Mucosa of stomach (tissue), 1 donor: ENCODE measurements around the gene GGPS1.

Source experiments
- H3K27me3 ChIP-seq: one replicate; pipeline ENCODE4 v1.7.0; 2013; ENCODE audit warnings: mild to moderate bottlenecking, low read length; ENCODE audit not compliant: control insufficient read depth, insufficient read depth
- H3K36me3 ChIP-seq: one replicate; pipeline ENCODE4 v1.7.0; 2013; ENCODE audit warnings: low read length; ENCODE audit not compliant: control insufficient read depth, insufficient read depth
- H3K4me1 ChIP-seq: one replicate; pipeline ENCODE4 v1.7.0; 2013; ENCODE audit warnings: mild to moderate bottlenecking, low read length; ENCODE audit not compliant: control insufficient read depth, insufficient read depth
- H3K4me3 ChIP-seq: one replicate; pipeline ENCODE4 v1.7.0; 2013; ENCODE audit warnings: low read length
- H3K9ac ChIP-seq: one replicate; pipeline ENCODE4 v1.7.0; 2013; ENCODE audit warnings: mild to moderate bottlenecking, low read length, moderate library complexity
- H3K9me3 ChIP-seq: one replicate; pipeline ENCODE4 v1.7.0; 2013; ENCODE audit warnings: mild to moderate bottlenecking, low read length, moderate library complexity; ENCODE audit not compliant: control insufficient read depth
- donor health status: Pancreatic carcinoma.

Gene GGPS1

DNA sequence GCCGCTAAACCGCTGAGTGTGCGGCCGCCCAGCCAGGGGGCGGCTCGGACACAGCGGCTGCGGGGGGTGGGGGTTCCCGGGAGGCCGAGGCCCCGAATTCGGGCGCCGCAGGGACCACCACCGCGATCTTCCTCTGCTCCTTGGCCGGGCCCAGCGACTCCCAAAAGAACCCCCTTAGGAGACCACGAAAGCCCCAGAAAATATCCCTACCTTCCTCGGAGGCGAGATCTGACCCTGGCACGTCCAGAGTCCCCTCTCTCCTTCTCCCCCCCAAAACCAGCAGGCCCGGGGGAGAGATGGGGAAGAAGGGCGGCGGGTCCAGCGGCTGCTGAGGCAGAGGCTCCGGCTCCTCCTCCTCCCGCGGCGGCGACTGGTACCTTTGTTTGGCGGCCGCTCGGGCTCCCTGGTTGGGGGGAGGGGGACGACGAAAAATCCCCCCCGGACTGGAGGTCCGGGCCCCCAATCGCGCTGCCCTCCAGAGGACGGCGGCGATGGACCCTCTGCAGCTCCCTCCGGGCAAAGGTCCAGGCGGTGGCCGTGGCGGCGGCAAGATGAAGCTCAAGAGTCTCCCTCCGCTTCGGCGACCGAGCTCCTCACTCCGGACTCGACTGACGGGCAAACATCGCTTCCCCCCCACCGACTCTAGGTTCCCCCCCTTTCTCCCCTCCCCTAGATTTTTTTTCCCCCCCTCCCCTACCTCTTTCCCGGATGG is 655 bp upstream of the GGPS1 start, which contains the start of gene ARID4B:
ARID4B (minus strand) TSS at position 621 of the 712 bp plus-strand sequence. CDS start 1,260 bp downstream, outside the sequence.
- H3K36me3 ChIP-seq = no peaks in the 10 kb centered on the region
- H3K27me3 ChIP-seq = no peaks in the 10 kb centered on the region
- H3K4me1 ChIP-seq = peaks cover 22% of the 10 kb centered on the region

DNA sequence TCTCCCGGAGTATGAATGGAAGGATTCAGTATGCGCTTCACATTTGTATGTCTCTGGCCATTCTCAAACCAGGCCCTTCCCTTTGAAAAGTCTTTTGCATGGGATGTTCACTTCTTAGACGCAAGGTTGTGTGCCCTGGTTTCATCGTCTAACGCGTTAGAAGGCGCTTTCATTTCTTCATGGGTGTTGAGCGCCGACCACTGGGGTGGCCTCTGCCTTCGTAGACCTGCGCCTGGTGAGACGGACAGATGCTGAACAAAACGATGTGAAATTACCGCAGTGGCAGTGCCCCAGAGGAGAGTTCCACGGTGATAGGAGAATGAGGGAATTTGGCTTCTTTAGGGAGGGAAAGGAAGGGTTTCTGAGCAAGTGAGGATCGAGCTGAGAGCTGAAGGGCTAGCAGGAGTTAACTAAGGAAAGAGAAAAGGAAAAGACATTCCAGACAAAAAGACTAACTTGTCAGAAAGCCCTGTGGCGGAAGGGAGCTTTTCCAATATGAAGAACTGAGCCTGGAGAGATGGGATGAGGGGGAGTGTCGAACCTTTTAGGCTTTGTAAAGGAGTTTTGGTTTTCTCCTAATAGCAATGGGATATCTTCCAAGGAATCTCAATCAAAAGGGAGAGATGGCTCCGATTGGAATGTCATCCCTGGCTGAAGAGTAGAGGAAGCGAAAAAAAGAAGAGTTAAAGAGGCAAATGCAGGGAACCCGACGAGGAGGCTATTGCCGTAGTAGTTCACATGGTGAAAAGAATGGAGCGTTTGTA is 951 bp downstream of the GGPS1 start:
- Histone ChIP-seq H3K9me3 (no peaks in the 10 kb centered on the region), H3K27me3 (no peaks in the 10 kb centered on the region), H3K4me3 (peak overlapping the region; percentile 59), H3K4me1 (peaks cover 22% of the 10 kb centered on the region), H3K9ac (peak overlapping the region; percentile 77), H3K36me3 (no peaks in the 10 kb centered on the region)

More for the DNA sequence above, 655 bp upstream of the GGPS1 start, which contains the start of gene ARID4B:
- Histone ChIP-seq H3K9me3 (no peaks in the 10 kb centered on the region), H3K9ac (peak within 1 kb of the TSS; percentile 94), H3K4me3 (peak within 1 kb of the TSS; percentile 78)

DNA sequence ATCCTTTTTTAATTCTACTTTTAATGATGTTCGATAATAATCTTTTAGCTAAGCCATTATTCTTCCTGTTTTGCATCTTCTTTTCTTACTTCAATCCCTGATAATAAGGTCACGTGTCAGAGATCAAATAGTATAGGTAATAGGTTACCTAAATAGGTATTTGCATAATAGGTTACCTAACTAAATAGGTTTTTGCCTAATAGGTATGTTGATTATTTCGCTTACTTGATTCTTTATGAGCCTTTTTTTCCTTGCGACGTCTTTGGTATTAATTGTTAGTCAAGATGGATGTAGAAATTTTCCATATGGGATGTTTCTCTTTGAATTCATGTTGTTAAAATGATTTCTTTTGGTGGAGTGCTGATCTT is 2.5 kb downstream of the GGPS1 start:
- H3K4me1 ChIP-seq = peaks cover 22% of the 10 kb centered on the region
- no peaks in the 10 kb centered on the region for H3K27me3 ChIP-seq
- H3K36me3 ChIP-seq = no peaks in the 10 kb centered on the region
- H3K4me3 ChIP-seq = no peak overlapping the region
- no peak overlapping the region for H3K9ac ChIP-seq
- no peaks in the 10 kb centered on the region for H3K9me3 ChIP-seq

DNA sequence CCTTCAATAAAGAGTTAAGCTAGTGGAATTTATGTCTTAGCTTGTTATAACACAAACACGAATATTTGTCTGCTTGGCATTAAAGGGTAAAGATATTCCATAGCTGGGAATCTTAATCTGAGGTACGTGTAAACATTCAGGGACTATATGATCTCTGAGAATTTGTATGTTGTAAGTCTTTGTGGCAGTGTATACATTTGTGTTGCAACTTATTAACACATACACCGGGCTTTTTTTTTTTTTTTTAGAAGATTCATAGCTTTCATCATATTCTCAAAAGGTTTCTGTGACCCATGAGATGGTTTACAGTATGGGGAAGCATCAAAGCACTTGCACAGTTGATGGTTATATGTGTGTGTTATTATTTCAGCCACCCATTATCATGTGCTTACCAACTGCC is 3.0 kb downstream of the GGPS1 start:
- H3K4me1 ChIP-seq = peaks cover 22% of the 10 kb centered on the region
- no peaks in the 10 kb centered on the region for H3K9me3 ChIP-seq
- no peak overlapping the region for H3K4me3 ChIP-seq
- no peaks in the 10 kb centered on the region for H3K36me3 ChIP-seq
- no peak overlapping the region for H3K9ac ChIP-seq
- H3K27me3 ChIP-seq = no peaks in the 10 kb centered on the region

DNA sequence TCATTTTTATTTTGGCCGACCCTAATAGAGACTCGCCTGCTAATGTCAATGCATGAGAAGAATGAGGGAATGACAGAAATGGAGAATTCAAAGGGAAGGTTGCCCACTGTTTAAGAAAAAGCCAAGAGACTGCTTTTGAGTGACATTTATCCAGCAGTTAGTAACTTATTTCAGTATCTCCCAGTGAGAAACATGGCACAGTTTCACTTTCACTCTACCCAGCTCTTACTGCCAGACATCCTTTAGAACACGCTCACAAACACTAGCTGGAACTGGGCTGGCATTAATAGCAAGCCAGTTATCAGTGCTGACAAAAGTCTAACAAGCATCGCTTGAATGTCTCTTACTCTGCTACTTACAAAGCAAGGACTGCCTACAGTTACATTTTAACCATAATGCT is 8.5 kb downstream of the GGPS1 start:
- Histone ChIP-seq H3K27me3 (no peaks in the 10 kb centered on the region), H3K4me3 (no peak overlapping the region), H3K36me3 (no peaks in the 10 kb centered on the region), H3K9ac (no peak overlapping the region), H3K4me1 (peaks cover 2% of the 10 kb centered on the region), H3K9me3 (no peaks in the 10 kb centered on the region)

DNA sequence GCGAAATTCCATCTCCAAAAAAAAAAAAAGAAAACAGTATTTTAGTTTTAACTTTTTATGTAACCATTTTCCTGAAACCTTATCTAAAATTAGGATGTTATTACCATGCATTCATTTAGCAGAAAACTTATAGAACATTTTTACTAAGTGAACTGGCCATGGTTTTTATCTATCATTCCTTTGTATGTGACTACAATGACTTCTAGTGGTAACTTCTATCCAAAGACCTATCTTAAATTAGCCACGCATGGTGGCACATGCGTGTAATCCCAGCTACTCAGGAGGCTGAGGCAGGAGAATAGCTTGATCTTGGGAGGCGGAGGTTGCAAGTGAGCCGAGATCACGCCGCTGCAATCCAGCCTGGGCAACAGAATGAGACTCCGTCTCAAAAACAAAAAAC is 11.4 kb downstream of the GGPS1 start:
- no peaks in the 10 kb centered on the region for H3K27me3 ChIP-seq
- H3K36me3 ChIP-seq = no peaks in the 10 kb centered on the region
- no peak overlapping the region for H3K9ac ChIP-seq
- H3K4me3 ChIP-seq = no peak overlapping the region
- no peaks in the 10 kb centered on the region for H3K4me1 ChIP-seq
- no peaks in the 10 kb centered on the region for H3K9me3 ChIP-seq

DNA sequence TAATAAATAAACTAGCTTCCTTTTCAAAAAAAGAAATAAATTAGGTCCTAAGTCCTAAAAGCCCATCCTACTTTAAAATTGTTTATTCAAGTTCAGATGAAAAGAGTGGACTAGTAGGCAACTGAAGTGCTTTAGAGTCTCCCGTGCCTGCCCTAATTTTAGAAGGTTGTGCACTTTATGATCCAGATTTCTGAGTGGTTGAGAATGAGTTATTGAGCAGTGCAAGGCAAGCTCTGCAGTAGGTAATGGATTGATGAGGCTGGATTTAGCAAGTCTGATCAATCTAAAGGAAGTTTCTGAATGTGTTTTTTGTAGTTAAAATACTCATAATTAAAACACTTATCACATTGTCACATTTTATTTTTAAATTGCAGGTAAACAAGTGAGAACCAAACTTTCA is 13.0 kb downstream of the GGPS1 start:
- no peaks in the 10 kb centered on the region for H3K9me3 ChIP-seq
- H3K4me1 ChIP-seq = peaks cover 4% of the 10 kb centered on the region
- H3K4me3 ChIP-seq = no peak overlapping the region
- no peaks in the 10 kb centered on the region for H3K27me3 ChIP-seq
- H3K9ac ChIP-seq = no peak overlapping the region
- no peaks in the 10 kb centered on the region for H3K36me3 ChIP-seq

DNA sequence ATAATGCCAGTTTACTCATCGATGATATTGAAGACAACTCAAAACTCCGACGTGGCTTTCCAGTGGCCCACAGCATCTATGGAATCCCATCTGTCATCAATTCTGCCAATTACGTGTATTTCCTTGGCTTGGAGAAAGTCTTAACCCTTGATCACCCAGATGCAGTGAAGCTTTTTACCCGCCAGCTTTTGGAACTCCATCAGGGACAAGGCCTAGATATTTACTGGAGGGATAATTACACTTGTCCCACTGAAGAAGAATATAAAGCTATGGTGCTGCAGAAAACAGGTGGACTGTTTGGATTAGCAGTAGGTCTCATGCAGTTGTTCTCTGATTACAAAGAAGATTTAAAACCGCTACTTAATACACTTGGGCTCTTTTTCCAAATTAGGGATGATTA is 13.7 kb downstream of the GGPS1 start:
- Histone ChIP-seq H3K9me3 (no peaks in the 10 kb centered on the region), H3K9ac (no peak overlapping the region), H3K36me3 (no peaks in the 10 kb centered on the region), H3K27me3 (no peaks in the 10 kb centered on the region), H3K4me3 (no peak overlapping the region), H3K4me1 (peaks cover 4% of the 10 kb centered on the region)

DNA sequence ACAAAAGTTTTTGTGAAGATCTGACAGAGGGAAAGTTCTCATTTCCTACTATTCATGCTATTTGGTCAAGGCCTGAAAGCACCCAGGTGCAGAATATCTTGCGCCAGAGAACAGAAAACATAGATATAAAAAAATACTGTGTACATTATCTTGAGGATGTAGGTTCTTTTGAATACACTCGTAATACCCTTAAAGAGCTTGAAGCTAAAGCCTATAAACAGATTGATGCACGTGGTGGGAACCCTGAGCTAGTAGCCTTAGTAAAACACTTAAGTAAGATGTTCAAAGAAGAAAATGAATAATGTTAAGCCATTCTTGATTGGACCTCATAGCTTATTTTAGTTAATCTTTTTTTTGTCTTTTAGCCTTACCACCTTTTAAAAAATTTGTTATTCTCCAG is 14.1 kb downstream of the GGPS1 start:
- H3K27me3 ChIP-seq = no peaks in the 10 kb centered on the region
- H3K4me3 ChIP-seq = no peak overlapping the region
- no peak overlapping the region for H3K9ac ChIP-seq
- H3K4me1 ChIP-seq = peaks cover 4% of the 10 kb centered on the region
- no peaks in the 10 kb centered on the region for H3K36me3 ChIP-seq
- no peaks in the 10 kb centered on the region for H3K9me3 ChIP-seq

DNA sequence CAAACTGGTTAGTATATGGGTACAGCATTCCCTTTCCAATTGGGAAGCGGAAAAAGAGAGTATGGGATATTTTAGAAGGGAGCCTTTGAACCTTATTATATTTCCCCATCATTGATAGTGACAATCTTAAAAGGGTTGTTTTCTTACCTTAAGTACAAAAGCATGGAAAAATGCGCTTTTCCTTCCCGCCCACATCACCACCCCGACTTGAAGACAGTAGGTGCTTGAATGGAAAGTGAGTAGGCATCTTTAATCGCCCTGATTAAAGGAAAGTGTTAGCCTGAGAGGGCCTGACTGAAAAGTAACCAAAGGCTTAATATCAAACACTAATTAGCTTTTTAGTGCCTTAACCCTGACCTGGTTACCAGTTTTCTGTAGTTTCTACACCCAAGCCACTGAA is 15.4 kb downstream of the GGPS1 start:
- H3K9ac ChIP-seq = no peak overlapping the region
- H3K36me3 ChIP-seq = no peaks in the 10 kb centered on the region
- no peak overlapping the region for H3K4me3 ChIP-seq
- H3K27me3 ChIP-seq = no peaks in the 10 kb centered on the region
- H3K9me3 ChIP-seq = no peaks in the 10 kb centered on the region
- peaks cover 4% of the 10 kb centered on the region for H3K4me1 ChIP-seq

DNA sequence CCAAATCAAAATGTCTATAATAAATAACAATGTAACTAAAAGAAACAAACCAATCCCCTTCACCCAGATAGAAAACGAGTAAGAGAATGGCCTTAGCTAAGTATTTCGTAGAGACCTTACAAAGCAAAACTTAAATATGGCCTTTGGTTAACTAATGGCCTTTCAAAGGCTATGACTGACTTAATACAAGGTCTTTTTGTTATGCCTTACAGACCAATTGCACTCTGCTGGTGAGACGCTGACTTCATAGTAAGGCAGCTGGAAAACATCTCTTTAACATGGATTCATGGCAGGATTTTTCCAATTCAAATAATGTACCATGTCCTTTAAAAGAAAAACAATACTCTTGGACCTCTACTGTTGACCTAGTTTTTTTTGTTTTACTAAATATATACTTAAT is 23.1 kb downstream of the GGPS1 start:
- Histone ChIP-seq H3K9me3 (no peaks in the 10 kb centered on the region), H3K4me1 (no peaks in the 10 kb centered on the region), H3K27me3 (no peaks in the 10 kb centered on the region), H3K4me3 (no peak overlapping the region), H3K36me3 (no peaks in the 10 kb centered on the region), H3K9ac (no peak overlapping the region)

DNA sequence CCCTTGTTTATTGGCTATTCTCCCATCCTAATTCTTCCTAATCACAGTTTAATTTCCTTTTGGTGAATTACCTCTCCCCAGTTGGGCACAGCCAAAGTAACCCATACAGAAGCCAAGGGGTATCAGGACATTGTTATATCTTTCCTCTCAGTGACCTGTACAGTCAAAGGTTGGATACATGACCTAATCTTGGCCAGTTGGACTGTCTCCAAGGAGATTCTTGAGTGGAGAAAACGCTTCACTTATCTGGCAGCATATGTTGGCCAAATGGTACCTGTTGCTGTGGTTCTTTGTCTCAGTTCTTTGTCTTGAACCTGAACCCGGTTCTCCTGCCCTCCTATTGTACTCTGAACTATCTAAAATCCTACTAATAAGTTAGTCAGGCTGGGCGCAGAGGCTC is 23.5 kb downstream of the GGPS1 start:
- Histone ChIP-seq H3K4me3 (no peak overlapping the region), H3K27me3 (no peaks in the 10 kb centered on the region), H3K9me3 (no peaks in the 10 kb centered on the region), H3K4me1 (no peaks in the 10 kb centered on the region), H3K36me3 (no peaks in the 10 kb centered on the region), H3K9ac (no peak overlapping the region)
